Sigmoid colon (tissue), 3 donors: ENCODE measurements around the gene UGP2.

Experiments used
- CTCF ChIP-seq, 4 experiments: fragments of 450-650 bp in 3 of 4; fragments of 200-600 bp in 1 of 4; IDR thresholded peaks; one replicate each; pipeline ENCODE4 v1.5.1; 2016 to 2019; ENCODE audit warnings: antibody characterized with exemption in 4 of 4, mild to moderate bottlenecking in 3 of 4, moderate library complexity in 2 of 4
- POLR2A ChIP-seq, 2 donors: fragments of 450-650 bp; IDR thresholded peaks; one replicate each; pipeline ENCODE4 v1.6.1; 2016; ENCODE audit warnings: antibody characterized with exemption in 2 of 2, mild to moderate bottlenecking in 2 of 2, moderate library complexity in 2 of 2

DNA sequence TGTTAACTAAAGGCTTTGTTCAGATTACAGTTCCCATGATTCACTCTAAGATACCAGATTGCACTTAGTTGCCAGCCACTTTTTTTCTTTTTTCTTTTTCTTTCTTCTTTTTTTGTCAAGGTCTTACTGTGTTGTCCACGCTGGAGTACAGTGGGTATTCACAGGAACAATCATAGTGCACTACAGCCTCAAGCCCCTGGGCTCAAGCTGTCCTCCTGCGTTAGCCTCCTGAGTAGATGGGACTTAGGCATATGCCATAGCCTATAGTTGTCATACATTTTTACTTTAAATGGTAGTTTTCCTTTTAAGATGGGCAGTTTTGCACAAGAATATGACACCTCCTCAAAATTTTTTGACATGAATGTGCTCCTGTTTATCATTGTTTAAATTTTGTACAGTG, 2.1 kb downstream of the UGP2 start:
- TF ChIP-seq POLR2A (IDR thresholded peaks at IDR 0.05), result no peak
- TF ChIP-seq CTCF (IDR thresholded peaks at IDR 0.05), result no peak
